ENCODE results near the gene EGFLAM.
"Not testable (repeated sequence)": the region's sequence is repeated elsewhere in the genome, so short reads cannot be mapped to it uniquely, and the experiment has no call there.

The EGFLAM gene

DNA sequence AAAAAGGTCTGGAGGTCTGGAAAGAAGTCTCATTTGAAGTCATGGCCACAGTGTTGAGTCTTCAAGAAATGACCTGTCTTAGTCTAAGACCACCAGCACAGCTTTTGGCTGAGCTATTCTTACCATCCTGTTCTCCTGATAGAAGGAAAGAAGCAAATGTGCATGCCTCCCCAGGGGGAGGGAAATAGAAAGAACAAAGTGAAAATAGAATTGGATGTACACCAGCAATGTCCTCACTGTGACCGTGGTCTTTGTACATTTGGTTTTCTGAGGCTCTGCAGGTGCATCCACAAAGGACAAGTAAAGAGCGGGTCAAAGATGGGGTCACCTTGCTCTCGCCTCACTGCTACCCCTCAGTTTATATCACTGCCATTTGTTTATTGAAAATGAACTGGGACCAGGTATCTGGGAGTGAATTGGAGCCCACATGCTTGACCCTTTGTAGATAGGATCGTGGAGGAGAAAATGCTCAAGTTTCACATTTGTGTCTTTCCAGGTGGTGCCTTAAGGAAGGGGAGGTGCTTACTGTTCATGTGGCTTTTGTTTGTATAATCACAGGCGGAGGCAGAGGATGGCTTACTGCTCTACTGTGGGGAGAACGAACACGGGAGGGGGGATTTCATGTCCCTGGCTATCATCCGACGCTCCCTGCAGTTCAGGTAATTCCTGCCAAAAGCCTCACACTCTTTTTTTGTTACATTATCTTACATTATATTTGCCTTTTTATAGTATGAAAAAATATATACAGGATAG is 150.3 kb downstream of the EGFLAM start:
- TF ChIP-seq, protein P1, sequence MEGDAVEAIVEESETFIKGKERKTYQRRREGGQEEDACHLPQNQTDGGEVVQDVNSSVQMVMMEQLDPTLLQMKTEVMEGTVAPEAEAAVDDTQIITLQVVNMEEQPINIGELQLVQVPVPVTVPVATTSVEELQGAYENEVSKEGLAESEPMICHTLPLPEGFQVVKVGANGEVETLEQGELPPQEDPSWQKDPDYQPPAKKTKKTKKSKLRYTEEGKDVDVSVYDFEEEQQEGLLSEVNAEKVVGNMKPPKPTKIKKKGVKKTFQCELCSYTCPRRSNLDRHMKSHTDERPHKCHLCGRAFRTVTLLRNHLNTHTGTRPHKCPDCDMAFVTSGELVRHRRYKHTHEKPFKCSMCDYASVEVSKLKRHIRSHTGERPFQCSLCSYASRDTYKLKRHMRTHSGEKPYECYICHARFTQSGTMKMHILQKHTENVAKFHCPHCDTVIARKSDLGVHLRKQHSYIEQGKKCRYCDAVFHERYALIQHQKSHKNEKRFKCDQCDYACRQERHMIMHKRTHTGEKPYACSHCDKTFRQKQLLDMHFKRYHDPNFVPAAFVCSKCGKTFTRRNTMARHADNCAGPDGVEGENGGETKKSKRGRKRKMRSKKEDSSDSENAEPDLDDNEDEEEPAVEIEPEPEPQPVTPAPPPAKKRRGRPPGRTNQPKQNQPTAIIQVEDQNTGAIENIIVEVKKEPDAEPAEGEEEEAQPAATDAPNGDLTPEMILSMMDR (conservative IDR thresholded peaks at IDR 0.05; ENCODE audit: low read depth, low read length), result no peak
- no peak for DNase-seq (ENCODE audit: low read depth)
- no peak overlapping the region for H3K4me3 ChIP-seq (ENCODE audit: low read length)

DNA sequence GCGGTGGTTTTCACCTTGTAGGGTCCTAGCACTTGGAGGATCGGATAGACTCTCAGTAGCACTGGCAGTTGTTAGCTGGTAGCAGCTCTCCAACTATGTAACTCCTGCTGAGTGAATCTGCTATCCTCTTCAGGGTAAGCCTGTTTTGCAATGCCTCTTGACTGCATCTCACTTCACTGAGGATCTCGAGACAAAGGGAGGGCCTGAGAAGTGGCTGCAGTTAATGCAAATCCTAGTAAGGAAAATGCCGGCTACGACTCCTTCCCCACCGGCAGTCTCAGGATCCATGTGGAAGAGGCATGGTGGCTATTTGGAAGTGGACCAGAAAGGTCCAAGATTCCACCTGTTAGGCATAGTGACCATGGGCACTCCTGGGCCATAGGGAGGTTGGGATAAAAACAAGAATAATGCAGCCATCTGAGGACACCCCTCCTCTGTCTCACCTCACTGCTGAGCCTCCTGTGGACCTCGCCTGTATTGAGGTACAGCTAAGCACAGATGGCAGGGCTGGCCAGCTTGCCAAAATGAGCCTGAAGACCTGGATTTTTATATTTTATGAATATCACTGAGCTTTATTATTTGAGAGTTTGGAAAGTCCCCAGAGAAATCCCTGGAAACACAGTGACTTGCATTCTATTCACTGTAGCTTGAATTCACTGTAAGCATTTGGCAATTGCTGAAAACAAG is 152.1 kb downstream of the EGFLAM start:
- DNase-seq (ENCODE audit: low read depth), result no peak
- no peak overlapping the region for H3K4me3 ChIP-seq (ENCODE audit: low read length)
- TF ChIP-seq, protein P1 (conservative IDR thresholded peaks at IDR 0.05; ENCODE audit: low read depth, low read length), result no peak

DNA sequence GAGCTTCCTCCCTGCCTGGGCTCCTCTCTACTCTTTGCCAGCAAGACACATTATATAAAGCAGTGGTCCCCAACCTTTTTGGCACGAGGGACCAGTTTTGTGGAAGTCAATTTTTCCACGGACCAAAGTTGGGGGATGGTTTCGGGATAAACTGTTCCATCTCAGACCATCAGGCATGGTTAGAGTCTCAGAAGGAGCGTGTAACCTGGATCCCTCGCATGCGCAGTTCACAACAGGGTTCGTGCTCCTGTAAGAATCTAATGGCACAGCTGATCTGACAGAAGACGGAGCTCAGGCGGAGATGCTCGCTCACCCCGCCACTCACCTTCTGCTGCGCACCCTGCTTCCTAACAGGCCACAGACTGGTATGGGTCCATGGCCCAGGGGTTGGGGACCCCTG is 155.3 kb downstream of the EGFLAM start:
- no peak overlapping the region for H3K4me3 ChIP-seq (ENCODE audit: low read length)
- no peak for DNase-seq (ENCODE audit: low read depth)
- TF ChIP-seq, protein P1 (conservative IDR thresholded peaks at IDR 0.05; ENCODE audit: low read depth, low read length), result no peak

DNA sequence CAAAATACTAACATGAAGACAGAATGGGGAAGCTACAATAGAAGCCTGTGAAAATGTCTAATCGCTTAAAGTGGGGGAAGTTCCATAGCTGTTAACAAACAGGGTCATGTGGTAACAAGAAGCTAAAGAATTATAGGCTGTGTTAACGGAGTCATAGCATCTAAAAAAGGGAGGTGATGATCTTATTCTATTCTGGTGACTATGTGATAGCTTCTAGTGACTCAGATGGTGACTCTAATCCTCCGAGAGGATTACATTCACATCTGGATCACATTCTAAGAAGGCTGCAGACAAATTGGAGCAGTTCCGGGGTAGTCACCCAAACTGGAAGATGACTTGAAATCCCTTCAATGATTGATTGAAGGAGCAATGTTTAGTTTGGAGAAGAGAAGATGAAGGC is 156.0 kb downstream of the EGFLAM start:
- H3K4me3 ChIP-seq (ENCODE audit: low read length), result no peak overlapping the region
- TF ChIP-seq, protein P1 (conservative IDR thresholded peaks at IDR 0.05; ENCODE audit: low read depth, low read length), result no peak
- DNase-seq (ENCODE audit: low read depth), result no peak

DNA sequence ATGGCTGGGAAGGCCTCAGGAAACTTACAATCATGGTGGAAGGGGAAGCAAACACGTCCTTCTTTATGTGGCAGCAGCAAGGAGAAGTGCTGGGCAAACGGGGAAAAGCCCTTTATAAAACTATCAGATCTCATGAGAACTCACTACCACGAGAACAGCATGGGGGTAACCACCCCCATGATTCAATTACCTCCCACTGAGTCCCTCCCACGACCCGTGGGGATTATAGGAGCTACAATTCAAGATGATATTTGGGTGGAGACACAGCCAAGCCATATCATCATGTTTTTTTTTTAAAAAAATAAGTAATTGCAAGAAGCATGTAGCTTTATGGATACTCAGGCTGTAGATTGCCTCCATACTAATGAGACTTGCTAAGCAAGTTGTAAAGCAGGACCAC is 157.4 kb downstream of the EGFLAM start:
- H3K4me3 ChIP-seq (ENCODE audit: low read length); DNase-seq (ENCODE audit: low read depth): not testable (repeated sequence)

DNA sequence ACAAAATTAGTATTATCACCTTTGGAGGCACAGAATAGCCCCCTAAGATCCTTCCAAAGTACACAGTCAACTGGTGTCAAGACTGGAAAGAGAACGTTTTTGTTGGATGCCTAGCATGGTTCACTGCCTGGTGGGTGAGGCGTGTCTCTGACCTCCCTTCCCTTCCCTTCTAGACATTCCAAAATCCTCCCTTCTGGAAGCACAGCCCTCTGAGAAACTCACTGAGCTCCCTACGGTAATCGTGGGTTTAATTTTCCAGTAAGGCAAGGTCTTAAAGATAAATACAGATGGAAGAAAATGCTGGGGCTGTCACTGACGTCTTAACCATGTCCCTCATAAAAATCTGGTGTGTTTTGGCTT is 159.3 kb downstream of the EGFLAM start:
- no peak for DNase-seq (ENCODE audit: low read depth)
- TF ChIP-seq, protein P1 (conservative IDR thresholded peaks at IDR 0.05; ENCODE audit: low read depth, low read length), result no peak

DNA sequence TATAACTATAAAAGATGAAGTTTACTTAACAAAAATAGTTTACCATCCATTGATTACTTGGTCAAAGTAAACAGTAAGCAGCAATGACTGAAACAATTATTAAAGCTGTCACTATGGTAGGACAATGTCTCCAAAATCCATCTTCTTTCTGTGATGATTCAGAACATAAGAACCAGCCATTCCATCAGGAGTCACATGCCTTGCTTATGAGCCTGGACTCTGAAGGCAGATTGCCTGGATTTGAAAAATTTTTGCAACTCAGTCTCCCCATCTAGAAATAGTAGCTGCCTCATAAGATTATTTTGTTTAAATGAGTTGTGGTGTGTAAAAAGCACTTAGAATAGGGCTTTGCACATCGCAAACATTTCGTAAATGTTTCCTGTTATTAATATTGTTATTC is 161.9 kb downstream of the EGFLAM start:
- DNase-seq (ENCODE audit: low read depth), result no peak
- TF ChIP-seq, protein P1 (conservative IDR thresholded peaks at IDR 0.05; ENCODE audit: low read depth, low read length), result no peak
- H3K4me3 ChIP-seq (ENCODE audit: low read length), result no peak overlapping the region

More for the DNA sequence above, 159.3 kb downstream of the EGFLAM start:
- no peak overlapping the region for H3K4me3 ChIP-seq (ENCODE audit: low read length)

Data from retinal pigment epithelial cell (primary cell).